CD4-positive, alpha-beta T cell treated with Interleukin-1 beta for 1 hour (primary cell): Measurements from ENCODE around the gene TSPO.

Source experiments
- DNase-seq, 2 donors: peaks; one replicate each; pipeline ENCODE4 v3.0.0-alpha.2; 2020 to 2022

TSPO gene

GRCh38 chr22:43203471-43203981, 52.2 kb downstream of the TSPO start:
- no peak for DNase-seq

DNA sequence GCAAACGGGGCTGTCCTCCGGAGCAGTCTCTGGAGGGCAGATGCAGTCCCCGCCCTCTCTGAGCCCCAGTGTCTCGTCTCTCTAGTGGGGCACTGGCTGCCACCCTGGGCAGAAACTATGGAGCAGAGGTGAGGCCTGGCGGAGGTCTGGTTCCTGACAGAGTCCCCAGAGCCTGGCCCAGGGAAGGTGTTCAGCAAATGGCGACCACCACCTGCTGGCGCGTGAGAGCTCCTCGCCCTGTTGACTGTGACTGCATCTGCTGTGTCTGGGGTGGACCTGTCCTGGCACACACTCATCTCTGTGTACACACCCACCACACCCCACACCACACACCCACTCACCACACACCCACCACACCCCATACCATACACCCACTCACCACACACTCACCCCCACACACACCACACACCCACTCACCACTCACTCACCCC, 53.9 kb downstream of the TSPO start:
- peak in 1 of 2 donors; percentile 30 for DNase-seq

DNA sequence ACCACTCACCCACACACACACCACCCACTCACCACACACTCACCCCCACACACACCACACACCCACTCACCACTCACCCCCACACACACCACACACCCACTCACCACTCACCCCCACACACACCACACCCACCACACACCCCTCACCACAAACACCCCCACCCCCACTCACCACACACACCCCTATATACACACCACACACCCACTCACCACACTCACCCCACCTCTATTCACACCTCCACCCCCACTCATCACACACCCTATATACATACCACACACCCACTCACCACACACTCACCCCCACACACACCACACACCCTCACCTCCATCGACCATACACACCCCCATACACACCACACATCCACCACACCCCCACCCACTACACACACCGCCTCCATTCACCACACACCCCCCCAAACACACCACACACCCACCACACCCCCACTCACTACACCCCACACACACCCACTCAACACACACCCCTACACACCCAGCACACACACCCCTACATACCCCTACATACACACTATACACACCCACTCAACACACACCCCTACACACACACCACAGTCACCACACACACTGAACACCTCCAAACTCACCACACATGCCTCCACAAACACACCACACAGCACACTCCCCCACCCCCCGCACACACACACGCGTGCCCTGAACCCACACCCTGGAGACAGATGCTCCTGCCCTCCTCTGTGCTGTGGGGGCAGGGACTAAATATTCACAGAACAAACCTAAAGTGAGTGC, 54.6 kb downstream of the TSPO start:
- DNase-seq: peak; percentile 46 to 48

- no peak for DNase-seq
Observed at GRCh38 chr22:43206509-43207161, 55.3 kb downstream of the TSPO start.

- no peak for DNase-seq
Observed at GRCh38 chr22:43207386-43207785, 56.0 kb downstream of the TSPO start.

- no peak for DNase-seq
Observed at GRCh38 chr22:43207849-43208702, 56.7 kb downstream of the TSPO start.

- DNase-seq: no peak
Observed at GRCh38 chr22:43208703-43209522, 57.6 kb downstream of the TSPO start.

- no peak for DNase-seq
Observed at GRCh38 chr22:43209523-43209890, 58.1 kb downstream of the TSPO start.

DNA sequence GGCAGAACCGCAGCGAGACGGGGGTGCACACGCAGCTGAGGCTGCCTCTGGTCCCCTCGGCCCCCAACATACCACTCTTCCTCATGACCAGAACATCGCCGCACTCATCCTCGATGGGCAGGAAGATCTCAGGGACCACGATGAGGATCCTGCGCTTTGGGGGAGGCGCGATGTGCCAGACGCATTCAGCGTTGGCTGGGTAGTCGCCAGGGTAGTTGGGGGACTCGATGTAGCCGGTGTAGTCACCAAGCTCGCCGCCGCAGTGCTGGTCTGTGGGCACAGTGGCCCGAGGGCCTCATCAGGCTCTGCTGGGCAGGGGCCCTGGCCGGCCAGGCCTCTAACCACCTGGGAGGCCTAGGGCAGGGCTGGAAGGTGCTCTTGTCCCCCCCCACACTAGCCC, 58.6 kb downstream of the TSPO start:
- DNase-seq: no peak

DNA sequence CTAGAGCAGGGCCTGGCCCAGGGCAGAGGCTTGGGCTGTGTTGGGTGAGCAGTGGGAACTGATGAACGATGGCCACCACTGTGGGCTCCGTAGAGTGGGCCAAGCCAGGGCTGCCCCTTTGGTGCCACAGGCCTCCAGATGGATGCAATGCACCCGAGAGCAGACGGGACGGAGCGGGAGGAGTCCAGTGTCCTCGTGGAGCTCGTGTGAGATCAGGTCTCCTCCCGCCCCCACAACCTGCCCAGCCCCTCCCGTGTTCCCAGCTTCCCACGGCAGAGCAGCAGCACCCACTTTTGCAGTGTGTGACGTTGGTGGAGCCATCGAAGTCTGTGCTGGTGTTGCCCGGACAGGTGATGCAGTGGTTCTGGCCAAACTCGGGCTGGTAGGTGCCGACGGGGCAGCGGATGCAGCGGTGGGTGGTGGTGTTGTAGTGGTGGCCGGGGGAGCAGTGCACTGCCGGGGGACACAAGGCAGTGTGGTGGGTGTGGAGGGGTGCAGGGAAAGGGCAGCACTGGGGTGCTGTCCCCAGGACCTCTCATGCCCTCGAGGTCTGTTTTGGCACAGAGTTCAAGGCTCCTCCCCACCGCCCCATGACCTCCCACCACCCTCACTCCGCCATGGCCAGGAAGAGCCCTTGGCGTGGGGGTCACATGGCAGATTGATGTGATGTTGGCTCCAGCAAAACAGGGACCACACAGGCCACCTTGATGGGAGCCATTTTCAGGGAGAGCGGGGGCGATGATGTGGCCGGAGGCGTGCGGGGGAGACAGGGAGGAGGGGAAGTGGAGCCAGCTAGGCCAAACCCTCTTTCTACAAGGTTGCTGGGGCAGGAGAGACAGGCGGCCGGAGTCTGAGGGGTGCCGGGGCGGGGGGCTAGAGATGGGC, 59.5 kb downstream of the TSPO start:
- no peak for DNase-seq

GRCh38 chr22:43211941-43212433, 60.6 kb downstream of the TSPO start:
- no peak for DNase-seq

DNA sequence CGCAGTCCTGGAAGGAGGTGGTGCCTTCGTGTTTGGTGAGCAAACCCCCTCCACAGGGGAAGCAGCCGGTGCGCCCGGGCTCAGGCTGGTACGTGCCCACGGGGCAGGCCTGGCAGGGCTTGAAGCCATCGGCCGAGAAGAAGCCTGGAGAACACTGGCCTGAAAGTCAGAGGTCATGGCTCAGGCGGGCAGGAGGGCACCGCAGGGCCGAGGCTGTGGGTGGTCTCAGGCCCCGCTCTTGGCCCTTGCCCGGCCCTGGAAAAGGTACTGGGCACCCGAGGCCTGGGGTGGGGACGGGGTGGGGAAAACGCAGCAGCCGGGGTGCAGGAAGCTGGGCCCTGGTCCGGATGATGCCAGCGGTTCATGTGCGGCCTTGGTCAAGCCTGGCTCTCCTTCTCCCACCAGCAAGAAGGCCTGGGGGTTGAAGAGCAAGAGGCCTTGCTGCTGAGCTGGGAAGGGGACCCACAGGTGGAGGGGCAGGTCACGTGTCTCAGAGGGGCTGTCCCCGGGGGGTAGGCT, 61.1 kb downstream of the TSPO start:
- DNase-seq: no peak
